Skeletal muscle cell (primary cell): ENCODE results near the gene MGAT2.
"Not testable (repeated sequence)": the region's sequence is repeated elsewhere in the genome, so short reads cannot be mapped to it uniquely, and the experiment has no call there.

ENCODE experiments used
- DNase-seq: peaks from one replicate; pipeline ENCODE4 v3.0.0-alpha.2; 2010; ENCODE audit warnings: low read depth
- H3K4me3 ChIP-seq: 2 replicates; pipeline ENCODE4 v1.5.1; 2011; ENCODE audit warnings: low read depth, mild to moderate bottlenecking, control low read depth, low read length, moderate library complexity

Gene MGAT2

DNA sequence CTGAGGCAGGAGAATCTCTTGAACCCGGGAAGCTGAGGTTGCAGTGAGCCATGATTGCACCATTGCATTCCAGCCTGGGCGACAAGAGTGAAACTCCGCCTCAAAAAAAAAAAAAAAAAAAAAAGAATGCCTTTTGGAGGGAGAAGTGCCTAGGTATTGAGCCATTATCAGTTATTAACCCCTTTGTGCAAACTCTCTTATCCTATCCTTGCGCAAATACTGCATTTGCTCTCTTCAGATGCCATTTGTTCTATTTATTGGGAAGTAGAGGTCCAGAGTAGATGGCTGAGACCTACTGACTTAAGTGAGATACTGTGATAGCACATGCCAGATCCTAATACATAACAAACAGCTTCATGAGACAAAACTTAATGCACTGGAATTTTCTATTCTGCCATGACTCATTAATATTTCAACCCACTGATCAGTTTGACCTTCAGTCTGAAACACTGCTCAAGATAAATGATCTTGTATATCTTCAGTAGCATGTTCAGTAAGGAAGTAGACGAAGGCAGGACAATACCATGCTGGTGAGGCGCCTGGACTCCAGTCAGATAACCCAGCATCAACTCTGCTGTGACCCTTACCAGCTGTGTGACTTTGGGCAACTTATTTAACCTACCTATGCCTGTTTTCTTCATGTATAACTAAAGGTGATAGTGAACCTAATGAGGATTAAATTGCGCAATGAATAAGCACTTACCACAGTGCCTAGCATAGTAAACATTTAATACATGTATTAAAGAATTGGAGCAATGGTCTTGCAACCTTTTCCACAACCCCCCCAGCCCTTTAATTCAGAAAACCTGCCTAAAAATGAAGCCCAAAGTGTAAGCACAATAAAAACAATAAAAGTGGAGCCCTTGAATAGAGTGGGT lies 20.2 kb downstream of the MGAT2 start:
- no peak overlapping the region for H3K4me3 ChIP-seq
- no peak for DNase-seq

GRCh38 chr14:49641697-49642129 lies 21.1 kb downstream of the MGAT2 start:
- no peak overlapping the region for H3K4me3 ChIP-seq
- no peak for DNase-seq

GRCh38 chr14:49642163-49642562 lies 21.6 kb downstream of the MGAT2 start:
- no peak overlapping the region for H3K4me3 ChIP-seq
- DNase-seq: no peak

DNA sequence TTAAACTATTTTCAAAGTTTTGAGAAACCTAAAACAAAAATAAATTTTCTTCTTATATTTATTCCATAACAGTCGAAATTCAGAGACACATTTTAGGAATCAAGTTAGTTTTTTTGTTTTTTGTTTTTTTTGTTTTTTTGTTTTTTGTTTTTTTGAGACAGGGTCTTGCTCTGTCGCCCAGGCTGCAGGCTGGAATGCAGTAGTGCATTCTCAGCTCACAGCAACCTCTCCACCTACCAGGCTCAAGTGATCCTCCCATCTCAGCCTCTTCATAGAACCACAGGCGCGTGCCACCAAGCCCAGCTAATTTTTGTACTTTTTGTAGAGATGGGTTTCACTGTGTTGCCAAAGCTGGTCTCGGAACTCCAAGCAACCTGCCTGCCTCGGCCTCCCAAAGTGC lies 32.9 kb downstream of the MGAT2 start:
- H3K4me3 ChIP-seq: no peak overlapping the region
- DNase-seq: no peak

DNA sequence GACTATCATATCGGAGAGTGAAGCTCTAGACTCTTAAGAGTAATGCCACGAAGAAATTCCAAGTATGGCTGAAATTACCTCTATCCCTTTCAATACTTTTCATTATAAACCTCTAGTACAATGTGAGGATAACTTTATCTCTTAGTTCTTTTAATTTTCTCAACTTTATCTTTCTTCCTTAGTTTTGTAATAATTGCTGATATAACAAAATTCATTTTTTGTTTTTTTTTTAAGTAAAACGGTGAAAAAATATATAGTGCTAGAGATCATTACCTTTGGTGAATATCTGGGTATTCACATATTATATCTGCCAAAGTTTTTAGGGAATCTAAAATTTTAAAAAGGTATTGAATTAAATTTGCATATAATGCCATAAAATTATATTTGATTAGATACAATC lies 33.9 kb downstream of the MGAT2 start:
- DNase-seq: no peak

DNA sequence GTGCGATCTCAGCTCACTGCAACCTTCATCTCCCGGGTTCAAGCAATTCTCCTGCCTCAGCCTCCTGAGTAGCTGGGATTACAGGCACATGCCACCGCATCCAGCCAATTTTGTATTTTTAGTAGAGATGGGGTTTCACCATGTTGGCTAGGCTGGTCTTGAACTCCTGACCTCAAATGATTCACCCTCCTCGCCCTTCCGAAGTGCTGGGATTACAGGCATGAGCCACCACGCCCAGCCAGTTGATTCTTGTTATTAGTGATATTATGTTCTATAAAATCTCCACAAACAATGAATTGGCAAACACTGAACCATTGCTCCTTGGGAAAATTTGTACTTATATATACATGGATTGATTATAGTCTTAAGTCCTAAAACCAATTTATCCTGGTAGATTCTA lies 36.9 kb downstream of the MGAT2 start:
- not testable (repeated sequence) for DNase-seq, H3K4me3 ChIP-seq

More for the DNA sequence above, 33.9 kb downstream of the MGAT2 start:
- H3K4me3 ChIP-seq: no peak overlapping the region

DNA sequence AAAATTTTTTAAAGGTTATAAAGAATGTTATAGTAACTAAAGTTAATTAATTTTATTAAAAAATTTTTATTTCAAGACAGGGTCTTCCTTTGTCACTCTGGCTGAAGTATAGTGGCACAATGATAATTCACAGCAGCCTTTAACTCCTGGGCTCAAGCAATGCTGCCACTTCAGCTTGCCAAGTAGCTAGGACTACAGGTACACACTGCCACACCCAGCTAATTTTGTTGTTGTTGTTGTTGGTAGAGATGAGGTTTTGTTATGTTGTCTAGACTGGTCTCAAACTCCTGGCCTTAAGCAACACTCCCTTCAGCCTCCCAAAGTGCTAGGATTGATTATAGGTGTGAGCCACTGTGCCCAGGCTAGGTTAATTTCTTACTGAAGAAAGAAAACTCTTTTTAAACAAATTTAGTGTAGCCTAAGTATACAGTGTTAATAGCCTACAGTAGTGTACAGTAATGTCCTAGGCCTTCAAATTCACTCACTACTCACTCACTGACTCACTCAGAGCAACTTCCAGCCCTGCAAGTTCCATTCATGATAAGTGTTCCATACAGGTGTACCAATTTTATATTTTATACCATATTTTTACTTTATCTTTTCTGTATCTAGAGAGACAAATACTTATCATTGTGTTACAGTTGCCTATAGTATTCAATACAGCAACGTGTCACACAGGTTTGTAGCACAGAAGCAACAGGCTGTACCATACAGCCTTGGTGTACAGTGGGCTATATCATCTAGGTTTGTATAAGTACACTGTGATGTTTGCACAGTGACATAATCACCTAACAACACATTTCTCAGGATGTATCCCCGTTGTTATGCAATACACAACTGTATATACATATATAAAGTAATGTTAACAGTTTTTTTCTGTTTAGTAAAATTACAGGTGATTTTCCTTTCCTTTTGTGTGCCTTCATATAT lies 39.2 kb downstream of the MGAT2 start:
- no peak for DNase-seq
- H3K4me3 ChIP-seq: no peak overlapping the region

GRCh38 chr14:49670475-49670874 lies 49.9 kb downstream of the MGAT2 start:
- DNase-seq: no peak

More at GRCh38 chr14:49670475-49670874, 49.9 kb downstream of the MGAT2 start:
- no peak overlapping the region for H3K4me3 ChIP-seq
